CD1c-positive myeloid dendritic cell (primary cell): Measurements from ENCODE around the gene GOLIM4.

Experiments
- DNase-seq: peaks from one replicate; pipeline ENCODE4 v3.0.0-alpha.2; 2016; ENCODE audit errors: extremely low spot score

GOLIM4 gene

DNA sequence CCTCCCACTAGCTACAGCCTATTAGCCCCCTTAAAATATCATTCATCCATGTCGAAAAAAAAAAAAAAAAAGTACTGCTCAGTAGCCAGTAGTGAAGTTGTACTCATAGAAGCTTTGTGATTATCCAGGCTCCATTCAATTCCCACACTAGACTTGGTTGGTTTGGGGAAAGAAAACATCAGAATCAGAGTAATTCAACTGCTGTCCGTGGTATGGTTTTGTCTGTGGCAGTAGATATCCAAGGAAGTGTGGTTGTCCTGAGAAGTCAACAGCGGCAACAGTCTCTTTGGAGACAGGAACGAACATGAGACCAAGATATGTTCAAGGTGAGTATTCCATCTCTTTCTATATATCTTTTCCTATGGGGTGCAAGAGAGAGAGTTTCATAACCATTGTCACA, 99.2 kb downstream of the GOLIM4 start:
- DNase-seq = no peak

DNA sequence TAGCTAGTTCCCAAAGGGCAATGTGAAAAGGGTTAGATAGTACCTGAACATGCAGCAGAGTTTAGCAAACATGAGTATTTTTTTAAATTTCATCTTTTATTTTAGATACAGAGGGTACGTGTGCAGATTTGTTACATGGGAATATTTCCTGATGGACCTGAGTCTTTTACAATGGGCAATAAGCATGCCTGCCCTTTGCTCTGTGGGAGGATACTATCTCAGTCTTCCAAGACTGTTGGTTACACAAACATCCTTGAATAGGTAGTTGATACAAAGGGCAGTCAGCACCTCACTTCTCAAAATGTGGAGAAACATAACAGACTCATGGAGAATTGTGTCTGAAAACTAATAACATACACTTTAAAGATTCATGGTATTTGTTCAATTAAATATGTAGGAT, 103.3 kb downstream of the GOLIM4 start:
- DNase-seq = no peak

DNA sequence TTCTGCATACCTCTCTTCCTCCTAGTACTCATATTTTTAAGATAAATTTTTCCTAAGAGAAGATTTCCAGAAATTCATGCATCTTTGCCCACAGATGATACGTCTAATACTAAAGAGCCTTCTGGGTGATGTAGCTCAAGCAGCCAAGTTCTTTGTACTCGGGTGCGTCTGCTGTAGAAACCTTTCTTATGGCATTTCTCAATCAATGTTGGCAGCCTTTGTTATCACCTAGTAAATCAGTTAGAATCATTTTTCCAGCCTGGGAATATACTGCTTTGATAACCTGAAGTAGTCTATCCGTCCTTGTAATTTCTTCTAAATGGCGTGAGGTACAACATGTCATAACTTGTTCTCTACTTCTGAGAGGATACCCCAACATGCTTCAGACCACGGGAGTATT, 104.5 kb downstream of the GOLIM4 start:
- no peak for DNase-seq

DNA sequence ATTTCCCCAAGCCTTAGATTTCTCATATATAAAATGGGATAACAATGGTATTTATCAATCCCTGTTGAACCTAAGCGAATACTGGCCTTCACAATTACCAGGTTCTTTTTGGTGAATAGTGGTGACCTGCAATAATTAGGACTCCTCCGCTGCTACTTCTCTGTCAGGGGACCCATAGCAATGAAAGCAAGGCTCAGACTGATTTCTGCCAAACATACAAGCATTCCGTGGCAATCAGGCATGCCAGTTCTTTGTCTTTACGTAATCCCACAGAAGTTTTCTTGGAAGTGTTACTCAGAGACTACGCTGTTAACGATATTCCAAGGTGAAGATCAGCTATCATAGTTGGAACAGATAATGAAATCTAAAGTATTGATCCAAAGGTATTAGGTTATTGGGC, 105.7 kb downstream of the GOLIM4 start:
- no peak for DNase-seq

DNA sequence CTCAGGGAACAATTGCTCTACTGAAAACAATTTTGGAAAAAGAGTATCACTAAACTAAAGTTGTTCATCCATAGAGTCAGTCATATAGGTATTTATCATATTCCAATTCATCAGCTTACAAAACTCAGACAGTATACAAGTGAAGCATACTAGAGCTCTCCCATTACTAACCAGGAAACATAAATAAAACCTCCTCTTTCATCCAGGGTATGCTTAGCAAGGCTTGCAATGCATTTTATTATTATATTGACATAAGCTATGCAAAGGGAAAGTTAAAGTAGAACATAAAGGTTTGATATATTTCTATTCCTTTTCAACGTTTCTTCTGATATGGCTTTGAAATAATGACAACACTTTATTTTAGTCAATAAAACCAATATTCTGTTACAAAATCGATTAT, 106.7 kb downstream of the GOLIM4 start:
- DNase-seq = no peak

DNA sequence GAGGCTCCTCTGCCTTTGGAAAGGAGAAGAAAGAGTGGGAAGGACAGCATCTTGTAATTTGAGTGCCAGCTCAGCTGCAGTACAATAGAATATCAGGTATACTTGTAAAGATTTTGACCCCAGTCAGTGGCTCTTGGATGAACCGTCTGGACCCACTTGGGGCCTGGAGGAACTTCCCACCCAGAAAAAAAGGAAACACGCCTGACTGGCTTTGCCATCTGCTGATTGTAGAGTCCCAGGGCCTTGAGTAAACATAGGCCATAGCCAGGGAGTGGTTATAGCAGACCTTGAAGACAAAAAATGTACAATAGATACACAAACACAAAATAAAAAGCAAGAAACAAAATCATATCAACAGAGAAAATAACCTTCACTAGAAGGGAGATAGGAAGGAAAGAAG, 112.1 kb downstream of the GOLIM4 start:
- no peak for DNase-seq

DNA sequence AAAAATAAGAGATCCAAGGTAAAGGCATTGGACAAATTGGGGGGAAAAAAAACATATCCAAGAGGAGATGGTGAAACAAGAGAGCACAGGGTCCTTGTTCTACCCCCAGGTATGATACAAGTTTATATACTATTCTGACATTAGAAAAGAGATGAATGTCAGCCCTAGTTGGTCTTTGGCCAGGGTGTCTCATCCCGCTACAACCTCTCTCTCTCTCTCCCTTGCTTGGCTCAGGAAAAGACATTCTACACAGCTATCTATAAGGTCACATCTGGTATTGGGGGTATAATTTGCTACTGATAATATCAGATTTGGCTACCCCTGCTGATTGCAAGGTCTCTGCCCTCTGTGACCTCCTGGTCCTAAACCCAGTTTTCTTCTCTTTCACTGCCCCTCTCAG, 117.2 kb downstream of the GOLIM4 start:
- no peak for DNase-seq

DNA sequence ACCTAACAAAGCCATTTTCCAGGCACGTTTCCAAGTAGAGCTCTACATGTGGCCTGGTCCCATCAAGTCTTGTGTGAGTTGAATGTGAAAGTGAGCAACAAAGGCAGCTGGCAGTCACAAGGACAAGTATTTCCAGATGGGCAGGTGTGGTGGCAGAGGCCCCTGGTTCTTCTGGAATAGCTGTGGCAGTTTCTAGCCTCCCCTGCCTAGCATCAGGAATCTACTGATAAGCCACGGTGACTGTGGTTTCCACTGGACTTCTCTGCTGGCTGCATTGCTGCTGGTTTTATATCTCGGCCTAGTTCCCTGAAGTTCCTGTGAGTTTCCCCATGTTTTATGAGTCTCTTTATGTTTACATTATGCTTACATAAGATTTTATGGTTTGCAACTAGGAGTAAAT, 117.7 kb downstream of the GOLIM4 start:
- DNase-seq = no peak

DNA sequence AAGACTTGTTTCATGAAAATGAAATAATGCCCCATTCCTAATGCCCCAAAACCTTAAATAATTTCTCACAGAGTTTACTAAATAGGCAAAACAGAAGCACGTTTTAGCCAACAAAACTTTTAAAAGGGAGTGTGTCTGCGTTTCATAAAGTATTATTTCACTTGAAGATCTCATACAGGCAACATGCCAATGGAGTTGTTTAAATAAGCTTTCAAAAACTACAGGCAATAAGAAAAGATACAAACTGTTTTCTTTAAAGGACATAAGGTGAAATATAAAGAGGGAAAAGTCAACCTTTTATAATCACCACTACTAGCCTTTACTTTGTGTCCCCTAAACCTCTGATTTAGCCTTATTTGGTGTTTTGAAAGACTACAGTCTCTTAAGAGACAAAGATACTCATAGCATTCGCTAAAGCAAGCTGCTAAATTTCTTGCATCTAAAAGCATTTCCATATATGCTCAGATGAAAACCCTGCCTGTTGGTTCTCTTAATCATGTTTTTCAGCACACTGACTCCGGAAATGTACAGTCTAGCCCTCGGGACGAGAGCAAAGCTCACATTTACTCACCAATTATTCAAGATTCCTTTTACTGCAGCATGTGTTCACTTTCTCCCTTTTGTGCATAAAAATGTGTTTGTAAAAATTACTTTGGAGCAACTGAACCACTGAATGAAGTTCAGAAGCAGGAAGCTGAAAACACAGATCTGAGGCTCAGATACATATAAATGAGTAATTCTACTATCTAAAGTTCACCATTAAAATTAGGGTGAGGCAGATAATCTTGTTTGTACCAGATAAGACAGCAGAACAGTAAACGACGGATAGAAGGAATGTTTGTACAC, 119.0 kb downstream of the GOLIM4 start:
- DNase-seq = no peak

DNA sequence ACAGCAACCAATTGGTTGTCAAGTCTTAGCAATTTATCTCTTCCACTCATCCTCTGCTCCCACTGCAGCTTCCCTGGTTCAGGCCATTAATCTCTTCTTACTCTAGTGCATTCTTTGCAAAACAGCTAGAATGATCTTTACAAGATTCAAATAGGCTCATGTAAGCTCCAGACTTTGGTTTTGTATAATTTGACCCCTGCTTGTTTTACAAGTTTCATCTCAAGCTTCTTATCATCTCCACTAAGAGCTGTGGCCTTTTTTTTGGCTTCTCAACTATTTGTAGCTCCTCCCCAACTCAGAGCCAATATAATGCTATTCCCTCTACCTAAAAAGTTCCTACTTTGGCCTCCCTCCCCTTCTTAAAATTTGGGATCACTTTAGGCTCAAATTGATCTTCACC, 121.8 kb downstream of the GOLIM4 start:
- DNase-seq = no peak

DNA sequence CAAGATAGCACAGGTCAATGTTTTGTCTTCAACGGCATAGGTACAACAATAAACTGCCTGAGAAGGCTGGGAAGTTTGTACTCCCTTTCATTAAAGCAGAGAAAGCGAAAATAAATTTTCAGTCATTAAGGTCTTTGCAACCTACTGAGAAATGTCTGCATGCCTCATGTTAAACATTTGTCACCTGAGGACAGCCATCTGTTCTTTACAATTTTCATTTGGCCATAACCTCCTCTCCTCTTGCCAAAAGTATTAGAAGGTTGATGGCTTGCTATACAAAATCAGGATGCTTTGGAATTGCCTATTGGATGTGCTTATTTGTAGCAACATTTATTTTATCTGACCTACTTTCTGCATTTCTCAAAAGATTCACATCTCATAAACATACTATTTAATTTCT, 122.7 kb downstream of the GOLIM4 start:
- DNase-seq = no peak

DNA sequence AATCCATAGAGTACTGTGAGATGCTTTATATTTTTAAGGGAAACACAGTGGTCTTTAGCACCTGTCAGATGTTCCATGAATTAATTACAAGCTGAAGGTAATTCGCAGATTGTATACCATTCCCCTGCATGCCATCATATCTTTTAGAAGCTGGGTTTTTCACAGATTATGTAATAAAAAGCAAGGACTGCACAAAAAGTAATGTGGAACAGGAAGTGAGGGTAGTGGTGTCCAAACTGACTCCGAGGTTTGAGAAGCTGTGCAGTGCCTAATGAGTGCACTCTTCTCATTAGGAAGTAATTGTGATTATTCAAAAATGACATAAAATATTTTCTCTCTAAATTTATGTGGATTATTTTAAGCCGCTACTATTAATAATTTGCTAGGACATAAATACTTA, 123.2 kb downstream of the GOLIM4 start:
- no peak for DNase-seq

DNA sequence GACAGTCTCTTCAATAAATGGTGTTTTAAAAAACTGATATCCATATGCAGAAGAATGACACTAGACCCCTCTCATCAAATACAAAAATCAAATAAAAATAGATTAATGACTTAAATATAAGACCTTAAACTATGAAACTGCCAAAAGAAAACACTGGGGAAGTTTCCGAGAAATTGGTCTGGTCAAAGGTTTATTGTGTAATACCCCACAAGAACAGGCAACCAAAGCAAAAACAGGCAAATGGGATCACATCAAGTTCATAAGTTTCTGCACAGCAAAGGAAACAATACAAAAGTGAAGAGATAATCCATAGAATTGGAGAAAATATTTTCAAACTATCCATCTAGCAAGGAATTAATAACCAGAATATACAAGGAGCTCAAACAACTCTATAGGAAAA, 126.2 kb downstream of the GOLIM4 start:
- no peak for DNase-seq

DNA sequence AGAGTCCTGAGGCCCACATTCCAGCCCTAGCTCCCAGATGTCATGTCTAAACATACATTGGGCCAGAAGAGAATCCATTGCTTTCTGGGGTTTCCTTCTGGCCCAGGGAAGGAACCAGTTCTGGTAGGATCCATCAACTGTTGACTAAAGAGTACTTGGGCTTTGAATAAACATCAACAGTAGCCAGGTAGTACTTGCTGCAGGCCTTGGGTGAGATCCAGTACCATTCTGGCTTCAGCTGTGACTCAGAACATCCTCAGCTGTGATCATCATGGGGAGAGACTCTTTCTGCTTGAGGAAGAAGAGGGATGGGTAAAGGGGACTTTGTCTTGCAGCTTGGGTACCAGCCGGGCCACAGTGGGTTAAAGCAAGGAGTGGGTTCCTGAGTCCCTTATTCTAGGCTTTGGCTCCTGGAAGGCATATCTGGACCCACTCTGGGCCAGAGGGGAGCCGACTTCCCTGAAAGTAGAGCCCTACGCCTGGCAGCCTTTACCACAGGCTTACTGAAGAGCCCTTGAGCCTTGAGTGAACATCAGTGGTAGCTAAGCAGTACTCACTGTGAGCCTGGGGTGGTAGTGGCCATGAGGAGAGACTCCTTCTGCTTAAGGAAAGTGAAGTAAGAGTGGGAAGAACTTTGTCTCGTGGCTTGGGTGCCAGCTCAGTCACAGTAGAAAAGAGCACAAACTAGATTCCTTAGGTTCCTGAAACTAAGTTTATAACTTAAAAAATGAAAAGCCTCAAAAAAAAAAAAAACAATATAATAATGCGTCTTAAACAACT, 128.3 kb downstream of the GOLIM4 start:
- DNase-seq = no peak
